Left renal cortex interstitium (tissue), 4 donors: ENCODE measurements around the gene OR2G2. TPM values are rescaled to one million over a fixed set of nuclear protein-coding genes. Genes with fewer than 3 reads are reported as not detected.

Experiments used
- polyA plus RNA-seq, 4 donors: library from polyadenylated mRNA; unstranded; fragments of 120-200 nt; gene quantifications; one replicate each; pipeline ENCODE4 v1.2.1, GENCODE V29; 2013; ENCODE audit not compliant: insufficient read length in 4 of 4

The OR2G2 gene
- polyA plus RNA-seq, 4 donors, result not detected

Other genes starting within 250 kb of the OR2G2 start
- 1 to 10 TPM in 2 of 4 donors, under 1 TPM in 2; 0.79 to 2.0 (median 1.00) TPM for gene NLRP3, start 172.2 kb upstream of the OR2G2 start, polyA plus RNA-seq
- under 1 TPM in 2 of 4 donors, not detected in 2; 0.04 to 0.08 TPM for gene OR2B11, start 130.3 kb upstream of the OR2G2 start, polyA plus RNA-seq
- gene OR2C3, start 51.9 kb upstream of the OR2G2 start, polyA plus RNA-seq, result 1 to 10 TPM in 2 of 4 donors, under 1 TPM in 2; 0.70 to 1.3 (median 0.99) TPM
- 1 to 10 TPM in 2 of 4 donors, under 1 TPM in 2; 0.17 to 1.3 (median 0.95) TPM for gene GCSAML, start 39.2 kb upstream of the OR2G2 start, polyA plus RNA-seq
- gene OR2G3, start 17.2 kb downstream of the OR2G2 start, polyA plus RNA-seq, result not detected
- not detected for gene OR13G1, start 91.4 kb downstream of the OR2G2 start, polyA plus RNA-seq
- gene OR6F1, start 128.3 kb downstream of the OR2G2 start, polyA plus RNA-seq, result not detected
- not detected for gene OR14K1, start 150.3 kb downstream of the OR2G2 start, polyA plus RNA-seq
- gene OR14A2, start 159.8 kb downstream of the OR2G2 start, polyA plus RNA-seq, result not detected
- gene OR1C1, start 172.2 kb downstream of the OR2G2 start, polyA plus RNA-seq, result under 1 TPM in 1 of 4 donors, not detected in 3; 0.08 TPM
- gene OR14A16, start 235.8 kb downstream of the OR2G2 start, polyA plus RNA-seq, result not detected